ENCODE results near the gene DLEC1.

DLEC1 gene

GRCh38 chr3:38001456-38002081 is 37.4 kb upstream of the DLEC1 start:
- H3K27ac ChIP-seq, result peak overlapping the region; percentile 41
- ChIA-PET POLR2A (ENCODE audit: low non-redundant PET) (no interaction called here), CTCF (interaction anchor here (1.2 kb wide), 1 partner anchor 28 kb away, joined by 5 read pairs; no protein-coding TSS in a partner anchor)
- TF ChIP-seq CTCF (conservative IDR thresholded peaks at IDR 0.05; ENCODE audit: low read depth), result no peak
- DNase-seq (ENCODE audit: low spot score), result no peak

GRCh38 chr3:38002291-38002876 is 36.6 kb upstream of the DLEC1 start:
- DNase-seq (ENCODE audit: low spot score), result no peak
- TF ChIP-seq CTCF (conservative IDR thresholded peaks at IDR 0.05; ENCODE audit: low read depth), result no peak
- H3K27ac ChIP-seq, result no peak overlapping the region
- CTCF ChIA-PET, result interaction anchor here (1.2 kb wide), 1 partner anchor 29 kb away, joined by 5 read pairs; no protein-coding TSS in a partner anchor
- POLR2A ChIA-PET (ENCODE audit: low non-redundant PET), result no interaction called here

- POLR2A ChIA-PET (ENCODE audit: low non-redundant PET), result no interaction called here
These were observed 36.1 kb upstream of the DLEC1 start for GRCh38 chr3:38002940-38003339.

GRCh38 chr3:38003371-38003816 is 35.6 kb upstream of the DLEC1 start:
- ChIA-PET POLR2A (ENCODE audit: low non-redundant PET) (no interaction called here), CTCF (interaction anchor here (0.7 to 1.0 kb wide), 3 partner anchors 10 to 148 kb away, joined by 3 to 5 read pairs (median 4); no protein-coding TSS in a partner anchor)
- peak overlapping the region; percentile 58 for H3K27ac ChIP-seq
- peak; percentile 78 for TF ChIP-seq CTCF (conservative IDR thresholded peaks at IDR 0.05; ENCODE audit: low read depth)
- DNase-seq (ENCODE audit: low spot score), result no peak

More at GRCh38 chr3:38002940-38003339, 36.1 kb upstream of the DLEC1 start:
- no peak overlapping the region; the same call in 1 of the 2 replicates for H3K27ac ChIP-seq
- no peak for DNase-seq (ENCODE audit: low spot score)
- CTCF ChIA-PET, result no interaction called here
- TF ChIP-seq CTCF (conservative IDR thresholded peaks at IDR 0.05; ENCODE audit: low read depth), result no peak

- DNase-seq (ENCODE audit: low spot score), result no peak
- ChIA-PET CTCF (interaction anchor here (0.7 to 1.0 kb wide), 3 partner anchors 10 to 148 kb away, joined by 3 to 5 read pairs (median 4); no protein-coding TSS in a partner anchor), POLR2A (ENCODE audit: low non-redundant PET) (no interaction called here)
- H3K27ac ChIP-seq, result peak overlapping the region; percentile 58
- no peak for TF ChIP-seq CTCF (conservative IDR thresholded peaks at IDR 0.05; ENCODE audit: low read depth)
These were observed 35.1 kb upstream of the DLEC1 start for GRCh38 chr3:38003817-38004414.

- DNase-seq (ENCODE audit: low spot score), result peak; percentile 41
- peak; percentile 76 for TF ChIP-seq CTCF (conservative IDR thresholded peaks at IDR 0.05; ENCODE audit: low read depth)
- POLR2A ChIA-PET (ENCODE audit: low non-redundant PET), result no interaction called here
- CTCF ChIA-PET, result interaction anchor here (0.7 to 1.2 kb wide), 5 partner anchors 11 to 323 kb away, joined by 3 to 5 read pairs (median 4); no protein-coding TSS in a partner anchor
- H3K27ac ChIP-seq, result peak overlapping the region; percentile 58
These were observed 34.5 kb upstream of the DLEC1 start for GRCh38 chr3:38004415-38005075.

Data from RWPE1 (cell line).